Smooth muscle cell (in vitro differentiated cells): ENCODE results near the gene TMEM186. TPM values are rescaled to one million over a fixed set of nuclear protein-coding genes. Genes with fewer than 3 reads are reported as not detected.
"Not testable (repeated sequence)": the region's sequence is repeated elsewhere in the genome, so short reads cannot be mapped to it uniquely, and the experiment has no call there.

Experiments
- DNase-seq: peaks from one replicate; lab custom pipeline; 2025; ENCODE audit not compliant: unreplicated experiment; lab: John Stamatoyannopoulos, UW
- H2AFZ ChIP-seq: fragments of 200-600 bp; sonication (generic); 2 replicates; pipeline ENCODE4 v1.6.0; 2016; ENCODE audit warnings: antibody characterized with exemption, low read depth, mild to moderate bottlenecking
- H3F3A ChIP-seq: fragments of 200-600 bp; sonication (generic); 2 replicates; pipeline ENCODE4 v1.6.0; 2017; ENCODE audit warnings: antibody characterized with exemption, low read depth
- H3K27ac ChIP-seq: fragments of 200-600 bp; sonication (generic); 2 replicates; pipeline ENCODE4 v1.5.1; 2016; ENCODE audit warnings: low read depth, mild to moderate bottlenecking
- H3K27me3 ChIP-seq: fragments of 200-600 bp; sonication (generic); 2 replicates; pipeline ENCODE4 v1.6.1; 2016; ENCODE audit warnings: low read depth, mild to moderate bottlenecking
- H3K36me3 ChIP-seq: fragments of 200-600 bp; sonication (generic); 2 replicates; pipeline ENCODE4 v1.5.1; 2016; ENCODE audit warnings: low read depth
- H3K4me1 ChIP-seq: fragments of 200-600 bp; sonication (generic); 2 replicates; pipeline ENCODE4 v1.5.1; 2016; ENCODE audit warnings: low read depth
- H3K4me2 ChIP-seq: fragments of 200-600 bp; sonication (generic); 2 replicates; pipeline ENCODE4 v1.6.0; 2016; ENCODE audit warnings: mild to moderate bottlenecking
- H3K4me3 ChIP-seq: fragments of 200-600 bp; sonication (generic); 2 replicates; pipeline ENCODE4 v1.5.1; 2016; ENCODE audit warnings: mild to moderate bottlenecking
- H3K79me2 ChIP-seq: fragments of 200-600 bp; sonication (generic); 2 replicates; pipeline ENCODE4 v1.6.0; 2016; ENCODE audit warnings: low read depth, mild to moderate bottlenecking
- H3K9ac ChIP-seq: fragments of 200-600 bp; sonication (generic); 2 replicates; pipeline ENCODE4 v1.6.0; 2016; ENCODE audit warnings: low read depth
- H3K9me3 ChIP-seq: fragments of 200-600 bp; sonication (generic); replicated peaks from 2 replicates; pipeline ENCODE4 v1.5.1; 2016; ENCODE audit warnings: low read depth
- H4K20me1 ChIP-seq: fragments of 200-600 bp; sonication (generic); 2 replicates; pipeline ENCODE4 v1.6.0; 2016; ENCODE audit warnings: low read depth
- WGBS: methylation state at CpG from one replicate; pipeline ENCODE4 v1.1.7; 2016; ENCODE audit warnings: low lambda C conversion rate; 5-methylcytosine and 5-hydroxymethylcytosine counted together
- polyA plus RNA-seq: library from polyadenylated mRNA; unstranded; fragments of >200 nt; fragmentation: Nextera tagmentation; extraction: Ambion mirVana; gene quantifications from 2 replicates; pipeline ENCODE4 v1.2.1, GENCODE V29; 2016
- total RNA-seq: library from RNA; depleted of rRNA; stranded (reverse); fragments of >200 nt; gene quantifications from 2 replicates; pipeline ENCODE4 v1.2.3, GENCODE V29; 2014
- TF ChIP-seq, protein P1 (sequence below): fragments of 200-600 bp; sonication (generic); IDR thresholded peaks from 2 replicates; pipeline ENCODE4 v1.5.1; 2017; ENCODE audit warnings: borderline replicate concordance, mild to moderate bottlenecking, antibody characterized with exemption; ENCODE audit not compliant: insufficient read depth, poor library complexity, severe bottlenecking

The TMEM186 gene
- total and polyA plus RNA-seq, 2 experiments from 2014 or later, result 1.3 to 9.7 TPM

DNA sequence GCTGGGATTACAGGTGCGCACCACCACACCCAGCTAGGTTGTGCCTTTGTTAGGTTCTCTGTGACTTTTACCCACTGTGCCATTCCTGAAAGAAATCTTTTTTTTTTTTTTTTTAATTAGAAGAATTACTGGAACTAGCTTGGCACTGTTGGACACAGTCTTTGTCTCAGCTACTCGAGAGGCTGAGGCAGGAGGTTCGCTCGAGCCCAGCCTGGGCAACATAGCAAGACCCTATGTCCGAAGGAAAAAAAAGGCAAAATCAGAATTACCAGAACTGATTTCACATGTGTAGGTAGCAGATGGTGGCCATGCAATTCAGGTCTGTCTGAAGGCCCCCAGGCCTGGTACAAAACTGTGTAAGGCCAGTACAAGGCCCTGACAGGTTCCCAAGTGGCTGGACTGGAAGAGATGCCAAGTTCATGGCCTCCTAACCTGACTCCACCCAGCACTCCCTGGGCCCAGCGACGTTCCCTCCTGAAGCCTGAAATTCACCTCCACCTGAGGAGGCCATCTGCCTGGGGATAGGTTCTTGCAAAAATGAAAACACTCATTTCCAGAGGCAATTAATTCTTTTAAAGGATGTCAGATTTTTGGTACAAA lies 48.4 kb upstream of the TMEM186 start:
- H3K4me1 ChIP-seq, result no peaks in the 10 kb centered on the region
- no peak overlapping the region for H3K9ac ChIP-seq
- H3K9me3 ChIP-seq, result no peaks in the 10 kb centered on the region
- TF ChIP-seq, protein P1, sequence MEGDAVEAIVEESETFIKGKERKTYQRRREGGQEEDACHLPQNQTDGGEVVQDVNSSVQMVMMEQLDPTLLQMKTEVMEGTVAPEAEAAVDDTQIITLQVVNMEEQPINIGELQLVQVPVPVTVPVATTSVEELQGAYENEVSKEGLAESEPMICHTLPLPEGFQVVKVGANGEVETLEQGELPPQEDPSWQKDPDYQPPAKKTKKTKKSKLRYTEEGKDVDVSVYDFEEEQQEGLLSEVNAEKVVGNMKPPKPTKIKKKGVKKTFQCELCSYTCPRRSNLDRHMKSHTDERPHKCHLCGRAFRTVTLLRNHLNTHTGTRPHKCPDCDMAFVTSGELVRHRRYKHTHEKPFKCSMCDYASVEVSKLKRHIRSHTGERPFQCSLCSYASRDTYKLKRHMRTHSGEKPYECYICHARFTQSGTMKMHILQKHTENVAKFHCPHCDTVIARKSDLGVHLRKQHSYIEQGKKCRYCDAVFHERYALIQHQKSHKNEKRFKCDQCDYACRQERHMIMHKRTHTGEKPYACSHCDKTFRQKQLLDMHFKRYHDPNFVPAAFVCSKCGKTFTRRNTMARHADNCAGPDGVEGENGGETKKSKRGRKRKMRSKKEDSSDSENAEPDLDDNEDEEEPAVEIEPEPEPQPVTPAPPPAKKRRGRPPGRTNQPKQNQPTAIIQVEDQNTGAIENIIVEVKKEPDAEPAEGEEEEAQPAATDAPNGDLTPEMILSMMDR, result no peak
- peaks cover 8% of the 10 kb centered on the region for H3F3A ChIP-seq
- H3K27me3 ChIP-seq, result no peaks in the 10 kb centered on the region
- no peak overlapping the region for H3K4me3 ChIP-seq
- WGBS, result 97% methylated on average over 7 of the region's 7 CpGs
- H4K20me1 ChIP-seq, result peaks cover 83% of the 10 kb centered on the region
- no peak overlapping the region for H2AFZ ChIP-seq
- no peak overlapping the region for H3K27ac ChIP-seq
- DNase-seq, result no peak
- H3K79me2 ChIP-seq, result peaks cover 22% of the 10 kb centered on the region
- H3K36me3 ChIP-seq, result no peaks in the 10 kb centered on the region
- no peak overlapping the region for H3K4me2 ChIP-seq

DNA sequence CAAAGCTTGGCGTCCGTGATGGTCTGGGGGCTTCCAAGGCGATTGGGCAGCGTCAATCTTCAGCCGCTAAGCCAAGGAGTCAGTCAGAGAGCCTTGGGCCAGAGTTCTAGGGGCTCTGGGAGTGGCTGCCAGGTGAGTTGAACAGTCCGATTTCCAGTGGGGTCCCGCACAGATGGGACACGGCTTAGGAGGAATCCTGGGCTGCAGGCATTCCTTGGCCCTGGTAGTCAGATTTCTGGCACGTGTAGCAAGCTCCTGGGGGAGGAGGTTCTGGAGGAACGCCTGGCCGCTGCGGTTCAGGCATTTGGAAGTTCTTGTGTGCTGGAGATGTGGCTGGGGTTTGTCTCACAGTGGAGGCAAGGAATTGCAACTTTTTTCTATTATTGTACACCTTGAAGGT lies 45.9 kb upstream of the TMEM186 start:
- H3K27ac ChIP-seq, H3K4me1 ChIP-seq, DNase-seq, H3K9ac ChIP-seq, H3K4me2 ChIP-seq, H3K4me3 ChIP-seq, H3K9me3 ChIP-seq, H3F3A ChIP-seq, H3K27me3 ChIP-seq, H3K36me3 ChIP-seq, H2AFZ ChIP-seq: not testable (repeated sequence)
- Histone ChIP-seq H3K79me2 (peaks cover 32% of the 10 kb centered on the region), H4K20me1 (peaks cover 80% of the 10 kb centered on the region)
- WGBS, result 96% methylated on average over 8 of the region's 12 CpGs

DNA sequence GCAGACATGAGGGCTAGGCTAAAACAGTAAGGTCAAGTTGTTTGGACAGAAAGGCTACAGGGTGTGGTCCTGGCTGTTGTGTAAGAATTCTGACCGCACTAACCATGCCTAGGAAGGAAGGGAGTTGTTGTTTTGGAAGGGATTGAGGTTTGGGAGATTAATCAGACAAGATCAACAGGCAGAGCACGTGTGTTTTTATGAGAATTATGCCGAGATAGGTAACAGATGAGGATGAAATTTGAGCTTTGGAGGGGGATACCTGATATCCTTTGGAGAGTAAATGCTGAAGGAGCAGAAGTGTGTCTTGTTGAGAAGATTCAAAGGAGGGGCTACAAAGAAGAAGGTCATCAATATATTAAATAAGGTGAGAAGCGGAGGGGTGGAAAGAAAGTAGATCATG lies 44.6 kb upstream of the TMEM186 start:
- DNase-seq, H3K36me3 ChIP-seq, H3K27ac ChIP-seq, H3K4me3 ChIP-seq, H3K4me2 ChIP-seq, H3K27me3 ChIP-seq, H3K9me3 ChIP-seq, H3K4me1 ChIP-seq, H2AFZ ChIP-seq, H3K9ac ChIP-seq, H3F3A ChIP-seq: not testable (repeated sequence)
- WGBS, result 79% methylated on average over 4 of the region's 4 CpGs
- H3K79me2 ChIP-seq, result peaks cover 39% of the 10 kb centered on the region
- peaks cover 81% of the 10 kb centered on the region for H4K20me1 ChIP-seq

DNA sequence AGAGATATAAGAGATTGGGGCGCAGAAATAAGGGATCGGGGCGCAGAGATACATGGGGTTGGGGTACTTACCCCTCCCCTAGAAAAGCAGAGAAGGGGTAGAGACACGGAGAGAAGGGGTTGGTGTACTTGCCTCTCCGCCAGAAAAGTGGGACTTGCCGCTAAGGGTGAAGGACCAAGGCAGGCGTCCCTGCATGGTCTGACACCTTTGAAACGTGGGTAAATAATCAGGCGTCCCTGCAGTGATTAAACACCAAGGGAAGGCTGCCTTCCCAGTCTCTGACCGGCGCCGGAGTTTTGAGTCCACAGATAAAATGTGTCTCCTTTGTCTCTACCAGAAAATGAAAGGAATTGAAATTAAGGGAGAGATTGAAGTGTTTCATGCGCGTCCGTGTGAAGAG lies 40.2 kb upstream of the TMEM186 start:
- H2AFZ ChIP-seq, H3K9ac ChIP-seq, H3F3A ChIP-seq, H3K4me1 ChIP-seq, H3K27ac ChIP-seq, H3K27me3 ChIP-seq, H3K4me3 ChIP-seq, DNase-seq, H3K9me3 ChIP-seq, H3K4me2 ChIP-seq, H3K36me3 ChIP-seq: not testable (repeated sequence)
- peaks cover 62% of the 10 kb centered on the region for H4K20me1 ChIP-seq
- 98% methylated on average over 15 of the region's 15 CpGs for WGBS
- peaks cover 26% of the 10 kb centered on the region for H3K79me2 ChIP-seq

DNA sequence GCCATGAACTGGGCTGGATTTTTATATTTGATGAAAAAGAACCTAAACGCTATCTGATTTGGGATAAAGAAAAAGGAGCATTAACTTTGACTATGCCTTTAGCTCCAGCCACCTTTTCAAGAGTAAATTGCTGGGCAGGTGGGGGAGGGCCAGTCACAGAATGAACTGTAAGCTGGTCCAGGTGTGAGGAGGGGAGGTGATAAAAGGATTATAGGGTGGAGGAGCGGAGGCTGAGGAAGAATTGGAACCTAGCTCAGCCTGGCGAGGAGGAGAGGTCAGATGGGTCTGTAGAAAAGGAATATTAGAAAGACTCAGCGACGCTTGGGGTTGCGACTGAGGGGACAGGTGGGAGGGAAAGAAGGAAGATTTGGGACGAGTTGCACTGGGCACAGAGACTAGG lies 39.4 kb upstream of the TMEM186 start:
- not testable (repeated sequence) for H3K4me3 ChIP-seq, H2AFZ ChIP-seq, H3F3A ChIP-seq, H3K4me1 ChIP-seq, H3K27ac ChIP-seq, DNase-seq, H3K27me3 ChIP-seq, H3K36me3 ChIP-seq, H3K9me3 ChIP-seq, H3K4me2 ChIP-seq, H3K9ac ChIP-seq
- 66% methylated on average over 7 of the region's 7 CpGs for WGBS
- Histone ChIP-seq H4K20me1 (peaks cover 64% of the 10 kb centered on the region), H3K79me2 (peaks cover 34% of the 10 kb centered on the region)
